ENCODE measurements around the gene NEK10.
"Not testable (repeated sequence)": the region's sequence is repeated elsewhere in the genome, so short reads cannot be mapped to it uniquely, and the experiment has no call there.

The NEK10 gene

GRCh38 chr3:27352047-27352446 is 17.1 kb downstream of the NEK10 start:
- no peak for DNase-seq (ENCODE audit: low read depth)

- no peak for DNase-seq (ENCODE audit: low read depth)
Observed at GRCh38 chr3:27349832-27350231, 19.4 kb downstream of the NEK10 start.

- DNase-seq (ENCODE audit: low read depth) = no peak
Observed at GRCh38 chr3:27345959-27346865, 23.0 kb downstream of the NEK10 start.

- DNase-seq (ENCODE audit: low read depth) = no peak
Observed at GRCh38 chr3:27345493-27345892, 23.7 kb downstream of the NEK10 start.

GRCh38 chr3:27345045-27345444 is 24.1 kb downstream of the NEK10 start:
- no peak for DNase-seq (ENCODE audit: low read depth)

- DNase-seq (ENCODE audit: low read depth) = no peak
Observed at GRCh38 chr3:27344192-27344591, 25.0 kb downstream of the NEK10 start.

GRCh38 chr3:27342267-27342666 is 26.9 kb downstream of the NEK10 start:
- DNase-seq (ENCODE audit: low read depth) = no peak

- DNase-seq (ENCODE audit: low read depth) = no peak
Observed at GRCh38 chr3:27340534-27340933, 28.6 kb downstream of the NEK10 start.

GRCh38 chr3:27335571-27335970 is 33.6 kb downstream of the NEK10 start:
- DNase-seq (ENCODE audit: low read depth) = no peak

- DNase-seq (ENCODE audit: low read depth) = no peak
Observed at GRCh38 chr3:27333843-27334242, 35.3 kb downstream of the NEK10 start.

GRCh38 chr3:27328982-27329762 is 40.0 kb downstream of the NEK10 start:
- DNase-seq (ENCODE audit: low read depth) = not testable (repeated sequence)

GRCh38 chr3:27326629-27327545 is 42.3 kb downstream of the NEK10 start:
- peak; percentile 92 for DNase-seq (ENCODE audit: low read depth)

- no peak for DNase-seq (ENCODE audit: low read depth)
Observed at GRCh38 chr3:27326202-27326601, 43.0 kb downstream of the NEK10 start.

- DNase-seq (ENCODE audit: low read depth) = no peak
Observed at GRCh38 chr3:27325419-27325818, 43.8 kb downstream of the NEK10 start.

- DNase-seq (ENCODE audit: low read depth) = no peak
Observed at GRCh38 chr3:27324686-27325085, 44.5 kb downstream of the NEK10 start.

- DNase-seq (ENCODE audit: low read depth) = no peak
Observed at GRCh38 chr3:27323087-27323570, 46.1 kb downstream of the NEK10 start.

- DNase-seq (ENCODE audit: low read depth) = no peak
Observed at GRCh38 chr3:27322634-27323033, 46.5 kb downstream of the NEK10 start.

GRCh38 chr3:27319847-27320526 is 49.2 kb downstream of the NEK10 start:
- no peak for DNase-seq (ENCODE audit: low read depth)

GRCh38 chr3:27319304-27319703 is 49.9 kb downstream of the NEK10 start:
- no peak for DNase-seq (ENCODE audit: low read depth)

- DNase-seq (ENCODE audit: low read depth) = no peak
Observed at GRCh38 chr3:27317096-27317495, 52.1 kb downstream of the NEK10 start.

- DNase-seq (ENCODE audit: low read depth) = no peak
Observed at GRCh38 chr3:27315003-27315402, 54.2 kb downstream of the NEK10 start.
